ENCODE data around the gene TAPT1. TPM values are rescaled to one million over a fixed set of nuclear protein-coding genes. Genes with fewer than 3 reads are reported as not detected.

The TAPT1 gene
- polyA plus RNA-seq, 1 of the 3 experiments (the other 2 are of a cell fraction): 6.2 TPM

DNA sequence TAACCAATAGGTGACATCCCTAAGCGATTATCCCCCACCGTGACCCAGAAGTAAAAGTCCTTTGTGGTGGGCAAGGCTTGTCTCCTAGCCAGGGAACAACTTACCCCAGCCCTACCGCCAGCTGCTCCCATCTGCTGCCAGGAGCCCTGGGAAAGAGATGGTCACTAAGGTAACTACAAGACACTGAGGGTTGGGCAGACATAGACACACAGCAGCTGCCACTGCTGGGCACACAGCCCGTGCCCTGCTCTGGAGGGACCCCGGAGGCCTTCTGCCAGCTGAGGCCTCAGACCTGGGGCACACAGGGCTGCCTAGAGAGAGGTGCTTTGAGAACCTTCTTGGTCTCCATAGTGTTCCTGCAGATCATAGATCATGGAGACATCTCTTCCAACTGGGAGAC is 89.4 kb downstream of the TAPT1 start:
- Histone ChIP-seq H3K27ac (ENCODE audit: low read depth in 2 of 2, low read length in 1 of 2) (no peak overlapping the region), H3K9me2 (no peaks in the 10 kb centered on the region), H3K27me3 (ENCODE audit: insufficient read depth) (no peaks in the 10 kb centered on the region; the same call in 1 of the 2 replicates), H3K4me3 (ENCODE audit: low read depth in 2 of 2, low read length in 1 of 2) (no peak overlapping the region), H3K9ac (no peak overlapping the region), H3K79me2 (ENCODE audit: insufficient read depth) (no peaks in the 10 kb centered on the region), H3K4me2 (no peak overlapping the region), H3F3A (replicated peaks; ENCODE audit: insufficient read depth) (no peaks in the 10 kb centered on the region), H3K4me1 (ENCODE audit: control insufficient read depth in 1 of 2, insufficient read depth in 2 of 2, low read depth in 1 of 2, low read length in 1 of 2) (peaks cover 0 to 4% of the 10 kb centered on the region in 2 experiments; a peak in 1 of 4 replicates), H3K36me3 (replicated peaks in 1 of 2; ENCODE audit: control insufficient read depth in 1 of 2, insufficient read depth in 2 of 2, low read length in 1 of 2) (no peaks in the 10 kb centered on the region), H2AFZ (ENCODE audit: low read depth) (no peak overlapping the region), H4K20me1 (ENCODE audit: insufficient read depth) (no peaks in the 10 kb centered on the region), H3K9me3 (no peaks in the 10 kb centered on the region)
- 43% methylated on average over 4 of the region's 5 CpGs for WGBS (ENCODE audit: low lambda C conversion rate)
- DNase-seq: no peak
- CTCF ChIA-PET: interaction anchor here (1.1 kb wide), 1 partner anchor 13 kb away, joined by 3 read pairs; no protein-coding TSS in a partner anchor
- TF ChIP-seq RFX5 (IDR thresholded peaks at IDR 0.05; ENCODE audit: low read length): no peak
- TF ChIP-seq EP300 (IDR thresholded peaks at IDR 0.05; ENCODE audit: borderline replicate concordance in 1 of 2, low read depth in 1 of 2, low read length in 1 of 2): no peak
- no peak for TF ChIP-seq FOXM1 (IDR thresholded peaks at IDR 0.05; ENCODE audit: low read depth)
- TF ChIP-seq TEAD4 (IDR thresholded peaks at IDR 0.05; ENCODE audit: borderline replicate concordance, insufficient read depth): no peak
- no peak for TF ChIP-seq POLR2AphosphoS5 (IDR thresholded peaks at IDR 0.05; ENCODE audit: low read depth, low read length)
- no peak for TF ChIP-seq MEF2A (IDR thresholded peaks at IDR 0.05; ENCODE audit: borderline replicate concordance, low read depth)
- no peak for TF ChIP-seq EZH2phosphoT487 (IDR thresholded peaks at IDR 0.05; ENCODE audit: borderline replicate concordance, low read depth)
- TF ChIP-seq GABPA (IDR thresholded peaks at IDR 0.05; ENCODE audit: low read depth): no peak
- TF ChIP-seq SMC3 (IDR thresholded peaks at IDR 0.05; ENCODE audit: low read depth, low read length): no peak
- no peak for TF ChIP-seq ELF1 (IDR thresholded peaks at IDR 0.05)
- POLR2A ChIA-PET: no interaction called here

DNA sequence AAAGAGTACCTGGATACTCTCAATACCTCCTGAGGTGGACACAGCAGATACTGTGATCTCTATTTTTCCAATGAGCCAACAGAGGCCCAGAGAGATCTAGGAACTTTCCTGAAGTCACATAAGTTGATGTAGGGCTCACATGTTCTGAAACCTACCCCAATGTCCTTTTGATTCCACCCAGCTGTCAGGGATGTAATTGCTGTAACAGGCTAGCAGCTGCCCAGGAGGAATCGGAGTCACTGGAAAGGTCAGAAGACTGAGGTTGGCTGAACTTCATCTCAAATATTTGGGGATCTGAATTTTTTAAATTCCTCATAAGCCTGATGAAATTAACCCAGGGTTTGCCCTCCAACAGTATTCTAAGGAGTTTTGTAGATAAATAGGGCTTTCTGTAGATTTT is 90.0 kb downstream of the TAPT1 start:
- H4K20me1 ChIP-seq (ENCODE audit: insufficient read depth): no peaks in the 10 kb centered on the region
- H3K79me2 ChIP-seq (ENCODE audit: insufficient read depth): no peaks in the 10 kb centered on the region
- no peak for DNase-seq
- H3K27ac ChIP-seq (ENCODE audit: low read depth in 2 of 2, low read length in 1 of 2): no peak overlapping the region
- H3K4me1 ChIP-seq (ENCODE audit: control insufficient read depth in 1 of 2, insufficient read depth in 2 of 2, low read depth in 1 of 2, low read length in 1 of 2): peaks cover 0 to 4% of the 10 kb centered on the region in 2 experiments; a peak in 1 of 4 replicates
- H2AFZ ChIP-seq (ENCODE audit: low read depth): no peak overlapping the region
- no peaks in the 10 kb centered on the region; the same call in 1 of the 2 replicates for H3K27me3 ChIP-seq (ENCODE audit: insufficient read depth)
- ChIA-PET CTCF (interaction anchor here (1.9 kb wide), 1 partner anchor 63 kb away, joined by 5 read pairs; no protein-coding TSS in a partner anchor), POLR2A (no interaction called here)
- H3K4me2 ChIP-seq: no peak overlapping the region
- WGBS (ENCODE audit: low lambda C conversion rate): 18% methylated on average over 1 of the region's 1 CpG
- TF ChIP-seq RCOR1 (IDR thresholded peaks at IDR 0.05; ENCODE audit: low read length): no peak
- no peak for TF ChIP-seq REST (IDR thresholded peaks at IDR 0.05; ENCODE audit: low read depth, low read length)
- no peak for TF ChIP-seq FOXJ3 (CRISPR knock-in tag; IDR thresholded peaks at IDR 0.05)
- TF ChIP-seq YY1 (IDR thresholded peaks at IDR 0.05; ENCODE audit: low read depth): no peak
- TF ChIP-seq EZH2phosphoT487 (IDR thresholded peaks at IDR 0.05; ENCODE audit: borderline replicate concordance, low read depth): no peak
- no peak for TF ChIP-seq ELF1 (IDR thresholded peaks at IDR 0.05)
- TF ChIP-seq TCF12 (IDR thresholded peaks at IDR 0.05): no peak
- TF ChIP-seq GATA2 (CRISPR knock-in tag; IDR thresholded peaks at IDR 0.05): no peak
- no peak for TF ChIP-seq POLR2AphosphoS5 (IDR thresholded peaks at IDR 0.05; ENCODE audit: low read depth, low read length)
- no peak for TF ChIP-seq FOXM1 (IDR thresholded peaks at IDR 0.05; ENCODE audit: low read depth)
- TF ChIP-seq NRF1 (IDR thresholded peaks at IDR 0.05; ENCODE audit: low read depth, low read length): no peak
- TF ChIP-seq MEF2A (IDR thresholded peaks at IDR 0.05; ENCODE audit: borderline replicate concordance, low read depth): no peak
- no peak for TF ChIP-seq CHD2 (IDR thresholded peaks at IDR 0.05; ENCODE audit: low read length, partially characterized antibody)
- TF ChIP-seq MAX (IDR thresholded peaks at IDR 0.05; ENCODE audit: low read depth): no peak
- TF ChIP-seq, protein P1, sequence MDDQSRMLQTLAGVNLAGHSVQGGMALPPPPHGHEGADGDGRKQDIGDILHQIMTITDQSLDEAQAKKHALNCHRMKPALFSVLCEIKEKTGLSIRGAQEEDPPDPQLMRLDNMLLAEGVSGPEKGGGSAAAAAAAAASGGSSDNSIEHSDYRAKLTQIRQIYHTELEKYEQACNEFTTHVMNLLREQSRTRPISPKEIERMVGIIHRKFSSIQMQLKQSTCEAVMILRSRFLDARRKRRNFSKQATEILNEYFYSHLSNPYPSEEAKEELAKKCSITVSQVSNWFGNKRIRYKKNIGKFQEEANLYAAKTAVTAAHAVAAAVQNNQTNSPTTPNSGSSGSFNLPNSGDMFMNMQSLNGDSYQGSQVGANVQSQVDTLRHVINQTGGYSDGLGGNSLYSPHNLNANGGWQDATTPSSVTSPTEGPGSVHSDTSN (IDR thresholded peaks at IDR 0.05): no peak
- no peak for TF ChIP-seq SIN3A (IDR thresholded peaks at IDR 0.05; ENCODE audit: borderline replicate concordance, low read depth, low read length)
- no peak for TF ChIP-seq FOSL2 (IDR thresholded peaks at IDR 0.05; ENCODE audit: borderline replicate concordance, low read depth)
- no peak for TF ChIP-seq RFX5 (IDR thresholded peaks at IDR 0.05; ENCODE audit: low read length)
- no peak for TF ChIP-seq EP300 (IDR thresholded peaks at IDR 0.05; ENCODE audit: borderline replicate concordance in 1 of 2, low read depth in 1 of 2, low read length in 1 of 2)
- TF ChIP-seq, protein P2, sequence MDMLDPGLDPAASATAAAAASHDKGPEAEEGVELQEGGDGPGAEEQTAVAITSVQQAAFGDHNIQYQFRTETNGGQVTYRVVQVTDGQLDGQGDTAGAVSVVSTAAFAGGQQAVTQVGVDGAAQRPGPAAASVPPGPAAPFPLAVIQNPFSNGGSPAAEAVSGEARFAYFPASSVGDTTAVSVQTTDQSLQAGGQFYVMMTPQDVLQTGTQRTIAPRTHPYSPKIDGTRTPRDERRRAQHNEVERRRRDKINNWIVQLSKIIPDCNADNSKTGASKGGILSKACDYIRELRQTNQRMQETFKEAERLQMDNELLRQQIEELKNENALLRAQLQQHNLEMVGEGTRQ (IDR thresholded peaks at IDR 0.05; ENCODE audit: borderline replicate concordance, low read depth, low read length): no peak
- no peaks in the 10 kb centered on the region for H3F3A ChIP-seq (replicated peaks; ENCODE audit: insufficient read depth)
- no peaks in the 10 kb centered on the region for H3K9me3 ChIP-seq
- no peak overlapping the region for H3K9ac ChIP-seq
- H3K4me3 ChIP-seq (ENCODE audit: low read depth in 2 of 2, low read length in 1 of 2): no peak overlapping the region
- H3K36me3 ChIP-seq (replicated peaks in 1 of 2; ENCODE audit: control insufficient read depth in 1 of 2, insufficient read depth in 2 of 2, low read length in 1 of 2): no peaks in the 10 kb centered on the region
- H3K9me2 ChIP-seq: no peaks in the 10 kb centered on the region
